Skeletal muscle satellite cell (primary cell): ENCODE data around the gene DNPH1.

Experiments
- H3K27me3 ChIP-seq: 2 replicates; pipeline ENCODE4 v1.7.0; 2013; ENCODE audit warnings: low read length; ENCODE audit not compliant: control insufficient read depth, insufficient read depth
- H3K36me3 ChIP-seq: 2 replicates; pipeline ENCODE4 v1.7.0; 2013; ENCODE audit warnings: mild to moderate bottlenecking, control low read depth, low read length; ENCODE audit not compliant: insufficient read depth
- H3K4me1 ChIP-seq: 2 replicates; pipeline ENCODE4 v1.7.0; 2013; ENCODE audit warnings: low read length; ENCODE audit not compliant: control insufficient read depth, insufficient read depth
- H3K4me2 ChIP-seq: 2 replicates; pipeline ENCODE4 v1.7.0; 2013; ENCODE audit warnings: mild to moderate bottlenecking, low read length
- H3K4me3 ChIP-seq: 2 replicates; pipeline ENCODE4 v1.7.0; 2013; ENCODE audit warnings: low read length
- H3K9ac ChIP-seq: 2 replicates; pipeline ENCODE4 v1.7.0; 2013; ENCODE audit warnings: mild to moderate bottlenecking, low read depth, low read length, moderate library complexity
- H3K9me3 ChIP-seq: replicated peaks from 2 replicates; pipeline ENCODE4 v1.7.0; 2013; ENCODE audit warnings: mild to moderate bottlenecking, control low read depth, low read length

Gene DNPH1

DNA sequence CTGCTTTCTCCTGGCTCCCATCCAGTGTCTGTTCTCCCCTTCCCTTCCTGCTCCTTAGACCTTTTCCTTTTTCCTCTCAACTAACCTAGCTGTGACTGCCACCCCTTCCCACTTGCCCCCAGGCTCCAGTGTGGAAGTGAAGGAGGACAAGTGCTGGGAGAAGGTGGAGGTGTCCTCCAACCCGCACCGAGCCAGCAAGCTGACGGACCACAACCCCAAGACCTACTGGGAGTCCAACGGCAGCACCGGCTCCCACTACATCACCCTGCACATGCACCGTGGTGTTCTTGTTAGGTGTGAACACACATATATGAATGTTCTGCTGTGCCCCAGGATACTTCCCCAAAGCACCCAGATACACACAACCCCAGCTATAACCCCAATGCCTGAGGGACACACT, 28.7 kb downstream of the DNPH1 start:
- peaks cover 43% of the 10 kb centered on the region for H3K36me3 ChIP-seq
- H3K4me3 ChIP-seq: no peak overlapping the region
- H3K9ac ChIP-seq: no peak overlapping the region

GRCh38 chr6:43199912-43200311, 29.4 kb downstream of the DNPH1 start:
- no peaks in the 10 kb centered on the region for H3K27me3 ChIP-seq
- H3K9ac ChIP-seq: no peak overlapping the region
- no peaks in the 10 kb centered on the region for H3K9me3 ChIP-seq
- no peak overlapping the region for H3K4me2 ChIP-seq
- no peaks in the 10 kb centered on the region for H3K4me1 ChIP-seq
- peaks cover 40% of the 10 kb centered on the region for H3K36me3 ChIP-seq
- H3K4me3 ChIP-seq: no peak overlapping the region

More for the DNA sequence above, 28.7 kb downstream of the DNPH1 start:
- Histone ChIP-seq H3K4me2 (no peak overlapping the region), H3K27me3 (no peaks in the 10 kb centered on the region), H3K4me1 (no peaks in the 10 kb centered on the region), H3K9me3 (no peaks in the 10 kb centered on the region)

GRCh38 chr6:43196337-43196736, 32.9 kb downstream of the DNPH1 start:
- no peaks in the 10 kb centered on the region for H3K9me3 ChIP-seq
- H3K27me3 ChIP-seq: no peaks in the 10 kb centered on the region
- H3K4me3 ChIP-seq: no peak overlapping the region
- no peak overlapping the region for H3K4me2 ChIP-seq
- no peaks in the 10 kb centered on the region for H3K4me1 ChIP-seq
- peaks cover 33% of the 10 kb centered on the region for H3K36me3 ChIP-seq
- H3K9ac ChIP-seq: no peak overlapping the region

DNA sequence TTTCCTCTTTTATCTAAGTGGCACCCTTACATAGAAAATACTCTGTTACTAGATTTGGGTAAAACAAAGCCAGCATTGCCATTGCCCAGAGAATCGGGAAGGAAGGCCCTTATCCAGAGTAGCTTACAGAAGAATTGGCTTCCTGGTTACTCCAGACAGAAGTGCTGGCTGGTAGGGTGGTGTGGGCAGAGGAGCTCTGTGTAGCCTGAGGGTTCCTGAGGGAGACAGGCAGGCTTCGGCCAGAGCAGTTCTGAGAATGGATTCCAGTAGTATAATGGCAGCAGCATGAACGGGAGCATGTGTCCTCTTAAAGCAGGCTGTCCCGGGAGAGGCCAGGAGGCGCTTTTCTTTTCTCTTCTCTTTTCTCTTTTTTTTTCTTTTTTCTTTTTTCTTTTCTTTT, 35.4 kb downstream of the DNPH1 start:
- no peak overlapping the region for H3K9ac ChIP-seq
- H3K27me3 ChIP-seq: no peaks in the 10 kb centered on the region
- peaks cover 25% of the 10 kb centered on the region for H3K36me3 ChIP-seq
- no peak overlapping the region for H3K4me3 ChIP-seq
- H3K4me1 ChIP-seq: no peaks in the 10 kb centered on the region
- H3K4me2 ChIP-seq: no peak overlapping the region
- H3K9me3 ChIP-seq: no peaks in the 10 kb centered on the region

- Histone ChIP-seq H3K9me3 (no peaks in the 10 kb centered on the region), H3K36me3 (peaks cover 26% of the 10 kb centered on the region), H3K4me3 (no peak overlapping the region), H3K4me1 (no peaks in the 10 kb centered on the region), H3K4me2 (no peak overlapping the region), H3K27me3 (no peaks in the 10 kb centered on the region), H3K9ac (no peak overlapping the region)
Measured at GRCh38 chr6:43192911-43193310, 36.4 kb downstream of the DNPH1 start.

DNA sequence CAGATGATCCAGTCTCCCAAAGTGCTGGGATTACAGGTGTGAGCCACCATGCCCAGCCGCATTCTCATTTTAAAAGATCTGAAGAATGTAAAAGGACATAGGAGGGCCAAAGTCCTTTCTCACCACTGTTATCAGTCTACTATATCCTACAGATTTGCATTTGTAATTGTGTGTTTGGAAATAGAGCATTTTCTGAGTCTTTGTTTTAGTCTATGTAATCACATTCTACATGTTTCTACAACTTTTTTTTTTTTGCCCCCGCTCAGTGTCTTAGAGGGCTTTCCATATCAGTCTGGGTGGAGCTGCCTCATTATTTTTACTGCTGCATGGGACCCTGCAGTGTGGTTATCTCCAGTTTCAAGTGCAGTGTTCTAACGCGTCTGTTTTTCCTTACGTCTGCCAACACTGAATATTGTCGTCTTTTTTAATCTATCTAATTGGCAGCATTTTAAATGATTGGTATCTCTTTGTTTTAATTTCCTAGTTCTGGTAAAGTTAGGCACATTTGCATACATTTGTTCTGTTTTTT, 39.4 kb downstream of the DNPH1 start:
- Histone ChIP-seq H3K36me3 (peaks cover 39% of the 10 kb centered on the region), H3K4me2 (no peak overlapping the region), H3K9me3 (no peaks in the 10 kb centered on the region), H3K27me3 (no peaks in the 10 kb centered on the region), H3K4me1 (no peaks in the 10 kb centered on the region), H3K4me3 (no peak overlapping the region), H3K9ac (no peak overlapping the region)

DNA sequence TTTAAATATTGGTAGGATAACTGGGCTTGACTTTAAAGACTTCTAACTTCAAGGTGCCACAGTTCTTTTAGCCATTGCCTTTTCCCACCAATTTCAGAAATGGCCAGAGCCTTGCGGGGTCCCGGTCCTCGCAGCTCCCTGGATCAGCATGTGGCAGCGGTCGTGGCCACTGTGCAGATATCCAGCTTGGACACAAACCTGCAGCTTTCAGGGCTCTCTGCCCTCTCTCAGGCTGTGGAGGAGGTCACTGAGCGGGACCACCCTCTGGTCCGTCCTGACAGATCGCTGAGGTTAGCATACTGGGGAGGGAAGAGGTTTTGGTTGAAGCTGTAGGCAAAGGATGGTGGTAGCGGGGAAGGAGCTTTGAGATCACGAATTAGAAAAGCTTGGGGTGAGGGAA, 40.9 kb downstream of the DNPH1 start:
- H3K4me1 ChIP-seq: no peaks in the 10 kb centered on the region
- H3K4me2 ChIP-seq: no peak overlapping the region
- H3K9me3 ChIP-seq: no peaks in the 10 kb centered on the region
- H3K27me3 ChIP-seq: no peaks in the 10 kb centered on the region
- no peak overlapping the region for H3K9ac ChIP-seq
- peaks cover 47% of the 10 kb centered on the region for H3K36me3 ChIP-seq
- no peak overlapping the region for H3K4me3 ChIP-seq

- peaks cover 5% of the 10 kb centered on the region for H3K4me1 ChIP-seq
- no peak overlapping the region for H3K4me3 ChIP-seq
- H3K4me2 ChIP-seq: no peak overlapping the region
- H3K27me3 ChIP-seq: no peaks in the 10 kb centered on the region
- no peak overlapping the region for H3K9ac ChIP-seq
- no peaks in the 10 kb centered on the region for H3K9me3 ChIP-seq
- H3K36me3 ChIP-seq: peaks cover 44% of the 10 kb centered on the region
Measured at GRCh38 chr6:43187821-43188220, 41.5 kb downstream of the DNPH1 start.

DNA sequence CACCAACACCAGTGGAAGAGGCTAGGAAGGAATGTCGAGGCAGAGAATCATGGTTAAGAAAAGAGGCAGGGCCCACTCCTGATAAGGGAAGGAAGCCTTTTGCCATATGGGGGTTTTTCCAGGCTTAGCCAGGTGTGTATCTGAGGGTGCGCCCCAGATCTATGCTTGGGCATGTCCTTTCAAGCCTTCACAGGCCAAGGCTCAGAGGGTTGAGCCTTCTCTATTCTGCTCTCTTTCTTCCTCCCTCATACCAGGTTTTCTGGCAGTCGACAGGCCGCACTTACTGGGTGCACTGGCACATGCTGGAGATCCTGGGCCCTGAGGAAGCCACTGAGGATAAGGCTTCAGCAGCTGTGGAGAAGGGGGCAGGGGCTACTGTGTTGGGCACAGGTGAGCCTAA, 42.6 kb downstream of the DNPH1 start:
- no peaks in the 10 kb centered on the region for H3K27me3 ChIP-seq
- no peaks in the 10 kb centered on the region for H3K9me3 ChIP-seq
- H3K9ac ChIP-seq: no peak overlapping the region
- H3K4me2 ChIP-seq: no peak overlapping the region
- peaks cover 13% of the 10 kb centered on the region for H3K4me1 ChIP-seq
- H3K4me3 ChIP-seq: no peak overlapping the region
- H3K36me3 ChIP-seq: peaks cover 43% of the 10 kb centered on the region

DNA sequence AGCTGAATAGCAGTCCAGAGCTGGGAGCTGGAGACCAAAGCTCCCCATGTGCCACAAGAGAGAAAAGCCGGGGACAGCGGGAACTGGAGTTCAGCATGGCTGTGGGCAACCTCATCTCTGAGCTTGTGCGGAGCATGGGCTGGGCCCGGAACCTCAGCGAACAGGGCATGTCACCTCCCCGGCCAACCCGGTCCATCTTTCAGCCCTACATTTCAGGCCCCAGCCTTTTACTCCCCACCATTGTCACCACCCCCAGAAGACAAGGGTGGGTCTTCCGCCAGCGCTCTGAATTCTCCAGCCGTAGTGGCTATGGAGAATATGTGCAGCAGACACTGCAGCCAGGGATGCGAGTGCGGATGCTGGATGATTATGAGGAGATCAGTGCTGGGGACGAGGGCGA, 43.3 kb downstream of the DNPH1 start:
- no peaks in the 10 kb centered on the region for H3K27me3 ChIP-seq
- peaks cover 18% of the 10 kb centered on the region for H3K4me1 ChIP-seq
- no peak overlapping the region for H3K9ac ChIP-seq
- peaks cover 43% of the 10 kb centered on the region for H3K36me3 ChIP-seq
- no peak overlapping the region for H3K4me3 ChIP-seq
- no peak overlapping the region for H3K4me2 ChIP-seq
- H3K9me3 ChIP-seq: no peaks in the 10 kb centered on the region

- Histone ChIP-seq H3K4me3 (no peak overlapping the region), H3K9me3 (no peaks in the 10 kb centered on the region), H3K4me2 (no peak overlapping the region), H3K36me3 (peaks cover 43% of the 10 kb centered on the region), H3K9ac (no peak overlapping the region), H3K4me1 (peaks cover 20% of the 10 kb centered on the region), H3K27me3 (no peaks in the 10 kb centered on the region)
Measured at GRCh38 chr6:43185391-43185985, 43.8 kb downstream of the DNPH1 start.

- peaks cover 45% of the 10 kb centered on the region for H3K36me3 ChIP-seq
Measured at GRCh38 chr6:43184268-43184985, 44.9 kb downstream of the DNPH1 start.

More at GRCh38 chr6:43184268-43184985, 44.9 kb downstream of the DNPH1 start:
- Histone ChIP-seq H3K4me2 (no peak overlapping the region), H3K9ac (no peak overlapping the region), H3K9me3 (no peaks in the 10 kb centered on the region), H3K27me3 (no peaks in the 10 kb centered on the region), H3K4me1 (peaks cover 20% of the 10 kb centered on the region), H3K4me3 (no peak overlapping the region)
